GM10847 (cell line): ENCODE results near the gene NARS2.

Source experiments
- POLR2A ChIP-seq: IDR thresholded peaks from 2 replicates; pipeline ENCODE4 v1.6.1; 2011; ENCODE audit not compliant: insufficient read length; ENCODE audit errors: extremely low read depth

NARS2 gene

GRCh38 chr11:78574386-78575381, at the start of gene NARS2:
Gene NARS2, minus strand, starts transcription at chr11:78574864. Its CDS starts 376 bp downstream, at chr11:78574488.
- peak; percentile 72 for TF ChIP-seq POLR2A

- TF ChIP-seq POLR2A: no peak
Observed at GRCh38 chr11:78622666-78623065, 48.0 kb upstream of the NARS2 start.

- TF ChIP-seq POLR2A: no peak
Observed at GRCh38 chr11:78620159-78620558, 45.5 kb upstream of the NARS2 start.

GRCh38 chr11:78615724-78616123, 41.1 kb upstream of the NARS2 start:
- TF ChIP-seq POLR2A: no peak

GRCh38 chr11:78613378-78613813, 38.7 kb upstream of the NARS2 start:
- TF ChIP-seq POLR2A: no peak

GRCh38 chr11:78612721-78613377, 38.2 kb upstream of the NARS2 start:
- no peak for TF ChIP-seq POLR2A

GRCh38 chr11:78607696-78608095, 33.0 kb upstream of the NARS2 start:
- no peak for TF ChIP-seq POLR2A

- no peak for TF ChIP-seq POLR2A
Observed at GRCh38 chr11:78606667-78607066, 32.0 kb upstream of the NARS2 start.

- no peak for TF ChIP-seq POLR2A
Observed at GRCh38 chr11:78605296-78605695, 30.6 kb upstream of the NARS2 start.

GRCh38 chr11:78603792-78604191, 29.1 kb upstream of the NARS2 start:
- no peak for TF ChIP-seq POLR2A

GRCh38 chr11:78595436-78596130, 20.9 kb upstream of the NARS2 start:
- TF ChIP-seq POLR2A: no peak

GRCh38 chr11:78594814-78595213, 20.1 kb upstream of the NARS2 start:
- no peak for TF ChIP-seq POLR2A

GRCh38 chr11:78588517-78588916, 13.9 kb upstream of the NARS2 start:
- no peak for TF ChIP-seq POLR2A

- TF ChIP-seq POLR2A: no peak
Observed at GRCh38 chr11:78587446-78587845, 12.8 kb upstream of the NARS2 start.

GRCh38 chr11:78586452-78587046, 11.9 kb upstream of the NARS2 start:
- TF ChIP-seq POLR2A: no peak

GRCh38 chr11:78583889-78584288, 9.2 kb upstream of the NARS2 start:
- TF ChIP-seq POLR2A: no peak

GRCh38 chr11:78577495-78577894, 2.8 kb upstream of the NARS2 start:
- no peak for TF ChIP-seq POLR2A
